Neural cell (in vitro differentiated cells): ENCODE data around the gene ACER2. TPM values are rescaled to one million over a fixed set of nuclear protein-coding genes. Genes with fewer than 3 reads are reported as not detected.

Experiments
- H2AFZ ChIP-seq: fragments of 200-600, 300-800 bp; sonication (generic), shearing (Covaris generic); 2 replicates; pipeline ENCODE4 v1.6.0; 2014; ENCODE audit warnings: low read depth, mild to moderate bottlenecking, antibody characterized with exemption, low read length, moderate library complexity
- H3F3A ChIP-seq: fragments of 200-600 bp; shearing (Covaris generic); 2 replicates; pipeline ENCODE4 v1.6.1; 2016; ENCODE audit warnings: mild to moderate bottlenecking, moderate library complexity, mixed read lengths, antibody characterized with exemption, low read length; ENCODE audit not compliant: insufficient read depth, poor library complexity, severe bottlenecking
- H3K27ac ChIP-seq: fragments of 200-600, 300-800 bp; sonication (generic), shearing (Covaris generic); 2 replicates; pipeline ENCODE4 v1.5.1; 2014; ENCODE audit warnings: mild to moderate bottlenecking, low read length, moderate library complexity
- H3K27me3 ChIP-seq: fragments of 300-800, 200-600 bp; sonication (generic), shearing (Covaris generic); 2 replicates; pipeline ENCODE4 v1.6.0; 2014; ENCODE audit warnings: mild to moderate bottlenecking, low read depth, low read length, moderate library complexity; ENCODE audit not compliant: insufficient read depth
- H3K36me3 ChIP-seq: fragments of 300-800, 200-600 bp; sonication (generic), shearing (Covaris generic); 2 replicates; pipeline ENCODE4 v1.5.1; 2014; ENCODE audit warnings: mild to moderate bottlenecking, antibody characterized with exemption, low read length, moderate library complexity; ENCODE audit not compliant: insufficient read depth
- H3K4me2 ChIP-seq: fragments of 300-800, 200-600 bp; sonication (generic), shearing (Covaris generic); 2 replicates; pipeline ENCODE4 v1.6.0; 2014; ENCODE audit warnings: mild to moderate bottlenecking, low read length
- H3K4me3 ChIP-seq: fragments of 300-800, 200-600 bp; sonication (generic), shearing (Covaris generic); 2 replicates; pipeline ENCODE4 v1.5.1; 2014; ENCODE audit warnings: mild to moderate bottlenecking, low read length, moderate library complexity
- H3K79me2 ChIP-seq: fragments of 200-600 bp; shearing (Covaris generic); replicated peaks from 2 replicates; pipeline ENCODE4 v1.6.0; 2014; ENCODE audit warnings: mild to moderate bottlenecking, low read length, moderate library complexity; ENCODE audit not compliant: insufficient read depth
- H3K9ac ChIP-seq: fragments of 300-800, 200-600 bp; sonication (generic), shearing (Covaris generic); 2 replicates; pipeline ENCODE4 v1.6.1; 2016; ENCODE audit warnings: mild to moderate bottlenecking, low read length, mixed read lengths
- H3K9me2 ChIP-seq: fragments of 200-600 bp; shearing (Covaris generic); 2 replicates; pipeline ENCODE4 v1.6.1; 2016; ENCODE audit warnings: mild to moderate bottlenecking, low read length, mixed read lengths; ENCODE audit not compliant: insufficient read depth
- H3K9me3 ChIP-seq: fragments of 200-600, 300-800 bp; sonication (generic), shearing (Covaris generic); 2 replicates; pipeline ENCODE4 v1.6.1; 2016; ENCODE audit warnings: mild to moderate bottlenecking, mixed run types, low read length, moderate library complexity, mixed read lengths
- H4K20me1 ChIP-seq: fragments of 200-600 bp; shearing (Covaris generic); 2 replicates; pipeline ENCODE4 v1.6.1; 2016; ENCODE audit warnings: mild to moderate bottlenecking, mixed run types; ENCODE audit not compliant: insufficient read depth
- CTCF ChIP-seq: fragments of 450-650 bp; IDR thresholded peaks from 2 replicates; pipeline ENCODE4 v1.5.1; 2014; ENCODE audit warnings: antibody characterized with exemption, mild to moderate bottlenecking, moderate library complexity; ENCODE audit not compliant: poor library complexity, severe bottlenecking
- EP300 ChIP-seq: fragments of 450-650 bp; conservative IDR thresholded peaks from 2 replicates; pipeline ENCODE4 v1.6.1; 2014; ENCODE audit warnings: antibody characterized with exemption, mild to moderate bottlenecking, moderate library complexity; ENCODE audit not compliant: poor library complexity, severe bottlenecking
- EZH2 ChIP-seq: fragments of 200-600, 300-800 bp; shearing (Covaris generic), sonication (generic); IDR thresholded peaks from 2 replicates; pipeline ENCODE4 v1.6.1; 2014; ENCODE audit warnings: antibody characterized with exemption, low read length, borderline replicate concordance, mild to moderate bottlenecking; ENCODE audit not compliant: insufficient read depth, poor library complexity, severe bottlenecking
- MXI1 ChIP-seq: fragments of 450-650 bp; conservative IDR thresholded peaks from 2 replicates; pipeline ENCODE4 v1.6.1; 2014; ENCODE audit warnings: antibody characterized with exemption, mild to moderate bottlenecking; ENCODE audit not compliant: poor library complexity, severe bottlenecking
- POLR2AphosphoS5 ChIP-seq: IDR thresholded peaks from 2 replicates; pipeline ENCODE4 v1.6.1; 2012
- RAD21 ChIP-seq: fragments of 450-650 bp; conservative IDR thresholded peaks from 2 replicates; pipeline ENCODE4 v1.6.1; 2014; ENCODE audit warnings: antibody characterized with exemption, mild to moderate bottlenecking, moderate library complexity
- SMC3 ChIP-seq: fragments of 450-650 bp; conservative IDR thresholded peaks from 2 replicates; pipeline ENCODE4 v1.6.1; 2014; ENCODE audit warnings: antibody characterized with exemption, mild to moderate bottlenecking, moderate library complexity; ENCODE audit not compliant: poor library complexity
- TAF1 ChIP-seq: IDR thresholded peaks from 2 replicates; pipeline ENCODE4 v1.6.1; 2012; ENCODE audit warnings: low read depth
- polyA plus RNA-seq: library from polyadenylated mRNA; depleted of rRNA; stranded (reverse); fragments of >200 nt; gene quantifications from 2 replicates; pipeline ENCODE4 v1.2.3, GENCODE V29; 2014
- TF ChIP-seq, protein P1 (sequence below): IDR thresholded peaks from 2 replicates; pipeline ENCODE4 v1.6.1; 2012; ENCODE audit warnings: borderline replicate concordance

The ACER2 gene
- polyA plus RNA-seq, 1 donor from 2014 or later: 3.0 TPM

DNA sequence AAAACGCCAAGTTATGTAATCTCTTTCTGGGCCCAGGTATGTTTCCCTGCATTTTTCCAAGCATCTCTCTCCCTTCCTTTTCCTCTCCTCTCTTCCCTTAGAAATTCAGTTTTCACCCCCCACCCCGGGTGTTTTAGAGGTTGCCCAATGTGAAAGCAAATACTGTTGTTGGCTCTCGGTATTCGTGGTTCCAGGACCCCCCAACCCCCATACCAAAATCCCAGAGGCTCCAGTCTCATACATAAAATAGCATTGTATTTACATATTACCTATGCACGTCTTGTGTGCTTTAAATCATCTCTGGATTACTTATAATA, 48.8 kb downstream of the ACER2 start:
- Histone ChIP-seq H3K27ac (no peak overlapping the region), H3K9me3 (no peaks in the 10 kb centered on the region), H3K9me2 (no peaks in the 10 kb centered on the region), H3K79me2 (no peaks in the 10 kb centered on the region), H3K9ac (no peak overlapping the region), H2AFZ (no peak overlapping the region), H4K20me1 (no peaks in the 10 kb centered on the region), H3F3A (no peaks in the 10 kb centered on the region), H3K27me3 (no peaks in the 10 kb centered on the region), H3K4me3 (no peak overlapping the region), H3K4me2 (no peak overlapping the region), H3K36me3 (no peaks in the 10 kb centered on the region)
- peak; percentile 8 for TF ChIP-seq SMC3
- TF ChIP-seq RAD21: no peak

- H3K9ac ChIP-seq: no peak overlapping the region
- H3K9me3 ChIP-seq: no peaks in the 10 kb centered on the region
- H3F3A ChIP-seq: no peaks in the 10 kb centered on the region
- no peaks in the 10 kb centered on the region for H3K9me2 ChIP-seq
- H3K36me3 ChIP-seq: no peaks in the 10 kb centered on the region
- no peak overlapping the region for H3K27ac ChIP-seq
- no peaks in the 10 kb centered on the region for H3K79me2 ChIP-seq
- no peak overlapping the region for H2AFZ ChIP-seq
- TF ChIP-seq EP300 (no peak), CTCF (no peak), SMC3 (no peak), POLR2AphosphoS5 (no peak), TAF1 (no peak), EZH2 (no peak), MXI1 (no peak), RAD21 (no peak)
- TF ChIP-seq, protein P1, sequence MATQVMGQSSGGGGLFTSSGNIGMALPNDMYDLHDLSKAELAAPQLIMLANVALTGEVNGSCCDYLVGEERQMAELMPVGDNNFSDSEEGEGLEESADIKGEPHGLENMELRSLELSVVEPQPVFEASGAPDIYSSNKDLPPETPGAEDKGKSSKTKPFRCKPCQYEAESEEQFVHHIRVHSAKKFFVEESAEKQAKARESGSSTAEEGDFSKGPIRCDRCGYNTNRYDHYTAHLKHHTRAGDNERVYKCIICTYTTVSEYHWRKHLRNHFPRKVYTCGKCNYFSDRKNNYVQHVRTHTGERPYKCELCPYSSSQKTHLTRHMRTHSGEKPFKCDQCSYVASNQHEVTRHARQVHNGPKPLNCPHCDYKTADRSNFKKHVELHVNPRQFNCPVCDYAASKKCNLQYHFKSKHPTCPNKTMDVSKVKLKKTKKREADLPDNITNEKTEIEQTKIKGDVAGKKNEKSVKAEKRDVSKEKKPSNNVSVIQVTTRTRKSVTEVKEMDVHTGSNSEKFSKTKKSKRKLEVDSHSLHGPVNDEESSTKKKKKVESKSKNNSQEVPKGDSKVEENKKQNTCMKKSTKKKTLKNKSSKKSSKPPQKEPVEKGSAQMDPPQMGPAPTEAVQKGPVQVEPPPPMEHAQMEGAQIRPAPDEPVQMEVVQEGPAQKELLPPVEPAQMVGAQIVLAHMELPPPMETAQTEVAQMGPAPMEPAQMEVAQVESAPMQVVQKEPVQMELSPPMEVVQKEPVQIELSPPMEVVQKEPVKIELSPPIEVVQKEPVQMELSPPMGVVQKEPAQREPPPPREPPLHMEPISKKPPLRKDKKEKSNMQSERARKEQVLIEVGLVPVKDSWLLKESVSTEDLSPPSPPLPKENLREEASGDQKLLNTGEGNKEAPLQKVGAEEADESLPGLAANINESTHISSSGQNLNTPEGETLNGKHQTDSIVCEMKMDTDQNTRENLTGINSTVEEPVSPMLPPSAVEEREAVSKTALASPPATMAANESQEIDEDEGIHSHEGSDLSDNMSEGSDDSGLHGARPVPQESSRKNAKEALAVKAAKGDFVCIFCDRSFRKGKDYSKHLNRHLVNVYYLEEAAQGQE: no peak
- H3K27me3 ChIP-seq: peaks cover 4% of the 10 kb centered on the region
- no peak overlapping the region for H3K4me3 ChIP-seq
- no peaks in the 10 kb centered on the region for H4K20me1 ChIP-seq
- H3K4me2 ChIP-seq: no peak overlapping the region
Observed at GRCh38 chr9:19460243-19460642, 51.4 kb downstream of the ACER2 start.

DNA sequence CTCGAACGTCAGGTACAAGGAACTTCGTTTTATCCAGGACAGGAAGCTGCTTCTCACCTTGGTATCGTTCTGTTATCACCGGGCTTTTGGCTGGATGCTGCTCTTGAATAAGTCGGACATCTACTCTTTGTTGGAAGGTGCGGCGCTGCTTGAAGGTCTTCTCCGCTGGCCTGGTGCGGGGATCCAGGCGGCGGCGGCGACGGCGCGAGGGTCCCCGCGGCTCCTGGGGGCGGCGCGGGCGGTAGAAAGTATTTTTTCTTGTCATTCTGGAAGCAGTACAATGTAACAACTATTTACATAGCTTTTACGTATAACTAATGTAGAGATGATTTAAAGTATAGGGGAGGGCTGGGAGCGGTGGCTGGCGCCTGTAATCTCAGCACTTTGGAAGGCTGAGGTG, 52.3 kb downstream of the ACER2 start:
- H4K20me1 ChIP-seq: no peaks in the 10 kb centered on the region

More for the DNA sequence above, 52.3 kb downstream of the ACER2 start:
- Histone ChIP-seq H3K9me2 (no peaks in the 10 kb centered on the region), H3K9me3 (no peaks in the 10 kb centered on the region), H2AFZ (no peak overlapping the region), H3K9ac (no peak overlapping the region), H3K27ac (no peak overlapping the region), H3K79me2 (no peaks in the 10 kb centered on the region), H3K27me3 (peaks cover 4% of the 10 kb centered on the region), H3K4me2 (no peak overlapping the region), H3K36me3 (no peaks in the 10 kb centered on the region), H3F3A (no peaks in the 10 kb centered on the region), H3K4me3 (no peak overlapping the region)
- TF ChIP-seq POLR2AphosphoS5 (no peak), SMC3 (no peak), MXI1 (no peak), TAF1 (no peak), EP300 (no peak), RAD21 (no peak), EZH2 (no peak), CTCF (no peak)
- TF ChIP-seq, protein P1: no peak
